ENCODE data around the gene GREB1. TPM values are rescaled to one million over a fixed set of nuclear protein-coding genes. Genes with fewer than 3 reads are reported as not detected.

GREB1 gene
- total and polyA plus RNA-seq, 2 of the 4 experiments (the other 2 are of a cell fraction): 0.05 TPM; not detected in 1

DNA sequence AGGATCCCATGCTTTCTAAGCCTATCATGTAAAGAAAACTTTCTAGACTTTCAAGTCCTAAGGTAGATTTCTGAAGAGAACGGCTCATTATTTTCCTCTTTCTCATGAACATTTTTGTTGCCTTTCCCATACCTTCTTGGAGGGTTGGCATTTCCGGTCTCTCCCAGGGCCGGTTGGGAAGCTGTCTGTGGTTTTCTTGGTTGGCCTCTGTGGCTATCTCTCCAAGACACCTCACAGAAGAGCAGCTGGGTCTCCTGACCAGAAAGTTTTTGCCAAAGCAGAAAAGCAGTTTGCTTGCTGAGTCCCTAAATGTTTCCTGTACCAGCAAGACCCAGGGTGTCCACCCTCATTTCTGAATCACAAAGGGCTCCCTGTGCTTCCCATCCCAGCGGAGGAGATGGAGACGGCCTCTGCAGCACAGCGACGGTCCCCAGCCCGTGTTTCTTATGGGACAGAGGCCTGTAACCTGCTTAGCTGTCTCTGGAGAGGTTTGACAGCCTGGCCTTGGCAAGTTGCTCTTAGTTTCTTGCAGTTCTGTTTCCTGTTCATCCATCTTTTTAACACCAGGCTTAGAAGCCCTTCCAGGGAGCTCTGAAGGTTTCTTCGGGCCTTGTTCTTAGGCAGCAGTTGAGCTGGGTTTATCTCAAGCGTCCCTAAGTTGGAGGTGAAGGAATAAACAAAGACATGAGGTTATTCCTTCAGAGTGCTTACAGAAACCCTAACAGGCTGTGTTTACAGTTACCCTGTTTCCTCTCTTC, 39.8 kb downstream of the GREB1 start:
- dilution Hi-C loops (cut with HindIII; ENCODE audit: low sequenced_read_pairs, unreplicated experiment): no loop called here
- BruUV-seq (replicated peaks): no TSS peak

More for the DNA sequence above, 39.8 kb downstream of the GREB1 start:
- peak; percentile 68 for ATAC-seq (ENCODE audit: low read depth)
- Histone ChIP-seq H3K9ac (ENCODE audit: low read depth, low read length) (no peak overlapping the region), H4K5ac (ENCODE audit: low read depth, low read length) (no peak overlapping the region), H2BK20ac (ENCODE audit: low read depth, low read length) (no peak overlapping the region), H3K18ac (ENCODE audit: low read depth, low read length) (no peak overlapping the region), H2BK15ac (ENCODE audit: low read depth, low read length) (no peak overlapping the region), H3K14ac (replicated peaks; ENCODE audit: low read depth, low read length) (0 out of 2 replicates have a peak overlapping the region, but pooled peaks have one; percentile 40), H3K4me2 (ENCODE audit: low read depth, low read length) (peak overlapping the region; percentile 3; the same call in 1 of the 2 replicates), H3K9me1 (ENCODE audit: insufficient read depth, low read length) (0 out of 2 replicates have a peak, but pooled peaks cover 9% of the 10 kb centered on the region), H2AK5ac (ENCODE audit: low read depth, low read length) (no peak overlapping the region), H3K79me1 (ENCODE audit: low read depth in 1 of 2, low read length in 2 of 2) (no peaks in the 10 kb centered on the region), H4K91ac (ENCODE audit: insufficient read depth, low read depth, low read length) (no peak overlapping the region), H3K4me1 (ENCODE audit: control insufficient read depth, insufficient read depth, low read length) (peaks cover 7% of the 10 kb centered on the region), H3K36me3 (ENCODE audit: control insufficient read depth, insufficient read depth, low read length) (no peaks in the 10 kb centered on the region), H3K56ac (ENCODE audit: extremely low read depth, insufficient read depth, low read length) (0 out of 2 replicates have a peak overlapping the region, but pooled peaks have one; percentile 26), H4K20me1 (ENCODE audit: insufficient read depth, low read length) (no peaks in the 10 kb centered on the region), H3K27ac (ENCODE audit: insufficient read depth, low read length) (0 out of 2 replicates have a peak overlapping the region, but pooled peaks have one; percentile 13), H3K4me3 (ENCODE audit: insufficient read depth, low read depth, low read length) (no peak overlapping the region), H3K27me3 (ENCODE audit: control insufficient read depth, insufficient read depth, low read length) (peaks cover 21% of the 10 kb centered on the region), H2AK9ac (replicated peaks; ENCODE audit: low read depth, low read length, poor library complexity) (no peak overlapping the region), H4K8ac (ENCODE audit: low read depth in 2 of 2, low read length in 2 of 2) (peak overlapping the region in 1 of 2 experiments; percentile 25; a peak in 1 of 4 replicates), H2BK5ac (ENCODE audit: low read depth, low read length, poor library complexity, severe bottlenecking) (no peak overlapping the region), H3K23ac (ENCODE audit: low read depth, low read length) (no peak overlapping the region), H2AFZ (replicated peaks; ENCODE audit: low read length, poor library complexity) (peak overlapping the region; percentile 44), H3K9me3 (ENCODE audit: control insufficient read depth, insufficient read depth, low read length) (no peaks in the 10 kb centered on the region), H2BK120ac (ENCODE audit: low read depth, low read length) (no peak overlapping the region), H3K4ac (ENCODE audit: low read depth, low read length) (no peak overlapping the region)
- intact Hi-C loops (cut with micrococcal nuclease): no loop called here
- ChIA-PET CTCF (interaction anchor here (0.6 to 1.2 kb wide), 4 partner anchors 10 to 212 kb away, joined by 3 to 4 read pairs (median 4); no protein-coding TSS in a partner anchor), POLR2A (ENCODE audit: unreplicated experiment) (no interaction called here)
- in situ Hi-C loops (cut with MboI; ENCODE audit: low sequenced_read_pairs): no loop called here
- 0% methylated on average over 1 of the region's 10 CpGs; no CpG with 5 or more reads in 1 of the 2 experiments for WGBS, 2 experiments (ENCODE audit: extremely low coverage in 2 of 2, insufficient read length in 1 of 2)
- TF ChIP-seq, protein P1, sequence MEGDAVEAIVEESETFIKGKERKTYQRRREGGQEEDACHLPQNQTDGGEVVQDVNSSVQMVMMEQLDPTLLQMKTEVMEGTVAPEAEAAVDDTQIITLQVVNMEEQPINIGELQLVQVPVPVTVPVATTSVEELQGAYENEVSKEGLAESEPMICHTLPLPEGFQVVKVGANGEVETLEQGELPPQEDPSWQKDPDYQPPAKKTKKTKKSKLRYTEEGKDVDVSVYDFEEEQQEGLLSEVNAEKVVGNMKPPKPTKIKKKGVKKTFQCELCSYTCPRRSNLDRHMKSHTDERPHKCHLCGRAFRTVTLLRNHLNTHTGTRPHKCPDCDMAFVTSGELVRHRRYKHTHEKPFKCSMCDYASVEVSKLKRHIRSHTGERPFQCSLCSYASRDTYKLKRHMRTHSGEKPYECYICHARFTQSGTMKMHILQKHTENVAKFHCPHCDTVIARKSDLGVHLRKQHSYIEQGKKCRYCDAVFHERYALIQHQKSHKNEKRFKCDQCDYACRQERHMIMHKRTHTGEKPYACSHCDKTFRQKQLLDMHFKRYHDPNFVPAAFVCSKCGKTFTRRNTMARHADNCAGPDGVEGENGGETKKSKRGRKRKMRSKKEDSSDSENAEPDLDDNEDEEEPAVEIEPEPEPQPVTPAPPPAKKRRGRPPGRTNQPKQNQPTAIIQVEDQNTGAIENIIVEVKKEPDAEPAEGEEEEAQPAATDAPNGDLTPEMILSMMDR (conservative IDR thresholded peaks at IDR 0.05; ENCODE audit: low read depth, low read length): no peak
- TF ChIP-seq MXI1 (IDR thresholded peaks at IDR 0.05; ENCODE audit: borderline replicate concordance, low read depth, low read length) (no peak), RFX5 (IDR thresholded peaks at IDR 0.05; ENCODE audit: low read depth, low read length) (no peak), CEBPB (IDR thresholded peaks at IDR 0.05; ENCODE audit: low read depth, low read length) (no peak), RCOR1 (IDR thresholded peaks at IDR 0.05; ENCODE audit: insufficient replicate concordance, low read length) (no peak), BHLHE40 (IDR thresholded peaks at IDR 0.05; ENCODE audit: low read depth, low read length) (peak; percentile 75; the same call in 1 of the 2 replicates), FOS (IDR thresholded peaks at IDR 0.05; ENCODE audit: low read depth, low read length) (no peak)
- TF ChIP-seq, protein P2, sequence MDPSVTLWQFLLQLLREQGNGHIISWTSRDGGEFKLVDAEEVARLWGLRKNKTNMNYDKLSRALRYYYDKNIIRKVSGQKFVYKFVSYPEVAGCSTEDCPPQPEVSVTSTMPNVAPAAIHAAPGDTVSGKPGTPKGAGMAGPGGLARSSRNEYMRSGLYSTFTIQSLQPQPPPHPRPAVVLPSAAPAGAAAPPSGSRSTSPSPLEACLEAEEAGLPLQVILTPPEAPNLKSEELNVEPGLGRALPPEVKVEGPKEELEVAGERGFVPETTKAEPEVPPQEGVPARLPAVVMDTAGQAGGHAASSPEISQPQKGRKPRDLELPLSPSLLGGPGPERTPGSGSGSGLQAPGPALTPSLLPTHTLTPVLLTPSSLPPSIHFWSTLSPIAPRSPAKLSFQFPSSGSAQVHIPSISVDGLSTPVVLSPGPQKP (IDR thresholded peaks at IDR 0.05; ENCODE audit: borderline replicate concordance, low read depth, low read length): no peak
- DNase-seq: peak; percentile 58

Data from IMR-90 (cell line).